MG63 (cell line): ENCODE data around the gene BRSK1. TPM values are rescaled to one million over a fixed set of nuclear protein-coding genes. Genes with fewer than 3 reads are reported as not detected.
A peak's percentile ranks its signal among the peaks of the same experiment; 100 is the strongest.

Source experiments
- DNase-seq: peaks from one replicate; pipeline ENCODE4 v3.0.0-alpha.2; 2020
- H3K27me3 ChIP-seq: fragments of 250-450 bp; sonication (Bioruptor Pico); 2 replicates; pipeline ENCODE4 v1.5.1; 2020; ENCODE audit warnings: mild to moderate bottlenecking, moderate library complexity
- H3K36me3 ChIP-seq: fragments of 250-450 bp; sonication (Bioruptor Pico); 2 replicates; pipeline ENCODE4 v1.5.1; 2020; ENCODE audit warnings: mild to moderate bottlenecking, moderate library complexity
- H3K4me3 ChIP-seq: fragments of 250-450 bp; sonication (Bioruptor Pico); 2 replicates; pipeline ENCODE4 v1.5.1; 2020; ENCODE audit warnings: mild to moderate bottlenecking, moderate library complexity
- H3K9me3 ChIP-seq: fragments of 250-450 bp; sonication (Bioruptor Pico); 2 replicates; pipeline ENCODE4 v1.5.1; 2020; ENCODE audit warnings: mild to moderate bottlenecking, moderate library complexity
- total RNA-seq: library from RNA; depleted of rRNA; stranded (reverse); fragments of >200 nt; shearing (Covaris generic); gene quantifications from 2 replicates; pipeline ENCODE4 v1.2.3, GENCODE V29; 2014; ENCODE audit warnings: low replicate concordance; rRNA removed

Gene BRSK1
- total RNA-seq: 0.89 TPM in 1 of 2 replicates, not detected in the other

DNA sequence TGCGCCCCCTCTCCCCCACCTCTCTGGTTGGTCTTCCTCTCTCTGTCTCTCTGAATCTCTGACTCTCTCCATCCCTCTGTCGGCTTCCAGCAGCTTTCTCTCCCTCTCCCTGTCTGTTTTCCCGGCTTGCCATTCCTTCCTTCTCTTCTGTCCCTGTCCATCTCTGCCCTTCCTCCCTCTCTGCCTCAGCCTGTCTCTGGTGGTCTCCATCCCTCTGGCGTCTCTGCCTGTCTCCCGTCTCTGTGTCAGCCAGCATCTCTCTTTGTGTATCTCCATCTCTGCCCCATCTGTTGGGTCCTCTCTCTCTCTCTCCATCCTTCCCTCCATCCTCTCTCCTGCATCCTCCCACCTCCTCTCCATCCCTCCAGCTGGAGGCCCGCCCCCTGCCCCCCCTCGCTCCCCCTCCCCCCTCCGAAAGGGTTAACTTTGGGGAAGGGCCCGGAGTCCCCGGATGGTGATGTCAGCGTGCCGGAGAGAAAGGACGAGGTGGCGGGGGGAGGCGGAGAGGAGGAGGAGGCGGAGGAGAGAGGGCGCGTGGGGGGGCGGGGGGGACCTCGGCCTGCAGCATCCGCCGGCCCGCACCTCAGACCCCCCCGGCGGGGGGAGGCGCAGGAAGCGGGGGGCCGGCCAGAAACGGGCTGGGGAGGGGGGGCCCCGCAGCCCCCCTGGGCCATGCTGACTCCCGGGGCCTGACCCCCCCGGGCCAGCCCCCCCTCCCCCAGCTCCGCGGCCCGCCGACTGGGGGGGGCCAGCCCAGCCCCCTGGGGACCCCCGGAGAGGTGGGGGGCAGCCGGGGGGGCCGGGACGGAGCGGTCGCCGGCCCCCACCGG lies at the start of gene BRSK1:
Gene BRSK1 (plus strand): TSS at position 450 of the 830 bp plus-strand sequence. CDS start 446 bp downstream, outside the sequence.
- H3K4me3 ChIP-seq: no peak within 1 kb of the TSS
- peak; percentile 22 for DNase-seq
- H3K9me3 ChIP-seq: no peaks in the 10 kb centered on the region
- no peaks in the 10 kb centered on the region for H3K27me3 ChIP-seq
- H3K36me3 ChIP-seq: no peaks in the 10 kb centered on the region

DNA sequence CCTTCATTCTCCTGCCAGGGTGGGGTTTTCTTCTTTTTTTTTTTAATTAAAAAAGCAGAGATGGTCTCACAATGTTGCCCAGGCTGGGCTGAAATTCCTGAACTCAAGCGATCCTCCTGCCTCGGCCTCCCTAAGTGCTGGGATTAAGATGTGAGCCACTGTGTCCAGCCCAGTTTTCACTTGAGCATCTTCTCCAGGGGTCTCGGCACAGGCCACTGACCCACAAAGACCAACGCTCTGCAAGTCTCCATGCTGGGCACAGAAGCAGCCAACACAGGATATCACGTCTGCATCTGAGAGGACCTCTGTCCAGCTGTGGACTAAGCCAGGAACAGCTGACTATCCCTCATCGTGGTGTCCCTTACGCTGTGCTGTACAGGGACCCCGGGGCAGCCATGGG lies 45.8 kb upstream of the BRSK1 start:
- Histone ChIP-seq H3K27me3 (no peaks in the 10 kb centered on the region), H3K4me3 (no peak overlapping the region), H3K36me3 (peaks cover 82% of the 10 kb centered on the region), H3K9me3 (no peaks in the 10 kb centered on the region)
- no peak for DNase-seq

DNA sequence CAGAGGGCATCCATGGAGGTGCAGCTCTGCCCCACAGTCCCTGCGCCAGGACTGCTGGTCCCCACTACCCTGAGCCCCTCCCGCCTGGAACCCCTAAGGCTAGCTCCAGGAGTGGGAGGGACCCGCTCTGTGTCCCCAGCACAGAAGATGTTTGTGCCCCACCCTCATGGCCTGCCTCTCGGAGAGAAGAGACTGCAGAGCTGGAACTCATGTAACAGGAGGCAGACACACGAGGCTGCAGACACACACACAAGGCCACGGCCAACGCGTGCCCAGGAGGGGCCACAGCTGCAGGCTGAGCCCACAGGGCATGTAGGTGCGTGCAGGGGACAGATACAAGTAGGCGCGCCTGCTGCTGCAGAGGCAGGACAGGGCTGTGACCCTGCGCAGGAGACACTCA lies 44.8 kb upstream of the BRSK1 start:
- no peak overlapping the region for H3K4me3 ChIP-seq
- no peak for DNase-seq
- H3K36me3 ChIP-seq: peaks cover 77% of the 10 kb centered on the region
- no peaks in the 10 kb centered on the region for H3K27me3 ChIP-seq
- H3K9me3 ChIP-seq: no peaks in the 10 kb centered on the region

DNA sequence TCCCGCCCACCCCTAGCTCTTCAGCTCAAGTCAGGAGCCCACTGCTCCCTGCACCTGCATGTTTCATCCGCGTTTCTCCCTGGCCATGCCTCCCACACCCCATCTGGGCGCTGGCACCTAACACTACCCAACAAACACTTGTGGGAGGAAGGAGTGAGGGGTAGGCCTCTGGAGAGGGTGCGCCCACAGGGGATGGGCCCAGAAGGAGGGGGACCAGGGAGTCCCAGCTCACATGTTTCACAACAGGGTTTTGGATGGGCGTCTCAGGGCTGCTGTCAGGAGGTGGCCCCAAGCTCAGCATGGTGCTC lies 43.1 kb upstream of the BRSK1 start:
- DNase-seq: no peak

DNA sequence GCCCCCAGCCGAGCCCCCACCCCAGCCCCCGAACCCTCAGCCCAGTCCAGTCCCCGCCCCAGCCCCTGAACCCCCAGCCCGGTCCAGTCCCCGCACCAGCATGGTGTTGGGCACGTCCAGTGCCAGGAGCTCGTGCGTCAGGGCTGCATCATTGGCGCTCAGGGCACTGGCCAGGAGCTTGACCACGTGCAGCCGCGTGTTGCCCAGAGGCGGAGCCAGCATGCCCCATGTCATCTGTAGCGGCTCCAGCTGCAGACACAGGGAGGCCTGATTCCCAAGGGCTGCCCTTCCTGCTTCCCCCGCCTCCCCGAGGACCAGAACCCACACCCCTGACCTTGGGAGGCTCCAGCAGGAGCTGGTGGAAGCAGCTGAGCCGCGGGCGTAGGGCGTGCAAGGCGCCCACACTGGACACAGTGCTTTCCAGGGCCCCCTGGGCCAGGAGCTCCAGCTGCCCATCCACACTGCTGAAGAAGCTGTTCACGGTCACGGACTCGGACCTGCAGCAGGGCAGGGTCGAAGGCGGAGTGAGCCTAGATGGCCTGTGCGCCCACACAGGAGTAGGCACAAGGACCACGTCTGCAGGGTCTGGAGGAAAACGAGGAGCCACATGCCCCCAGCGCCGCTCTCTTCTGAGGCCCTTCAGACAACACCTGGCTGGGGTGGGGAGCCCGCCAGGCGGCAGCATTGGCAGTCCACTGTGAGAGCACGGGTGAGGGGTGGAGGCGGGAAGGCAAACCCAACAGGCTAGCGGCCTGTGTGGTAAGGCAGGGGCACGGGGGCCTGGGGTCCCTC lies 42.5 kb upstream of the BRSK1 start:
- H3K9me3 ChIP-seq: no peaks in the 10 kb centered on the region
- H3K36me3 ChIP-seq: peaks cover 78% of the 10 kb centered on the region
- no peaks in the 10 kb centered on the region for H3K27me3 ChIP-seq
- H3K4me3 ChIP-seq: no peak overlapping the region
- no peak for DNase-seq

More for the DNA sequence above, 43.1 kb upstream of the BRSK1 start:
- Histone ChIP-seq H3K27me3 (no peaks in the 10 kb centered on the region), H3K36me3 (peaks cover 78% of the 10 kb centered on the region), H3K4me3 (no peak overlapping the region), H3K9me3 (no peaks in the 10 kb centered on the region)

DNA sequence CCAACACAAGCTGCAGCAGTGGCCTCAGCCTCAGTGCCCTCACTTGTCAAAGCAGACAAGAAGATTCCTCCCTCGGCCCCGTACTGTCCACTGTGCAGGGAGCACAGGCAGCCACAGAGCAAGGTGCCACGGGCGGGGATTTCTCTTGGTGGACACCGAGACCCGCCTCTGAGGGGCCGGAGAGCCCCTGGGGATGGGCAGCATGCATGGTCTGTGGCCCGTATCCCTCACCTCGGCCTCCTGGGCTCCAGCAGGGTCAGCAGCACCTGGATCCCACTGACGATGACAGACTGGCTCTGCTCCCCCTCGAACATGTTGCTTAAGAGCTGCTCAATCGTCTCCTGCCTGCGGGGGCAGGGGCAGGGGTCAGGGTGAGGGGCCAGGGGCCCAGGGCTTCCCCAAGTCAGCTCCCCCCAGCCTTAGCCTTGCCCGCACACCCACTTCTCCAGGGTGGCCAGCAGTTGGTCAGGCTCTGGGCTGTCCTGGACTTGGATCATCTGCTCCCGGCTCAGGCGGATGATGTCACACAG lies 41.8 kb upstream of the BRSK1 start:
- Histone ChIP-seq H3K9me3 (no peaks in the 10 kb centered on the region), H3K4me3 (no peak overlapping the region), H3K27me3 (no peaks in the 10 kb centered on the region), H3K36me3 (peaks cover 78% of the 10 kb centered on the region)
- DNase-seq: no peak

DNA sequence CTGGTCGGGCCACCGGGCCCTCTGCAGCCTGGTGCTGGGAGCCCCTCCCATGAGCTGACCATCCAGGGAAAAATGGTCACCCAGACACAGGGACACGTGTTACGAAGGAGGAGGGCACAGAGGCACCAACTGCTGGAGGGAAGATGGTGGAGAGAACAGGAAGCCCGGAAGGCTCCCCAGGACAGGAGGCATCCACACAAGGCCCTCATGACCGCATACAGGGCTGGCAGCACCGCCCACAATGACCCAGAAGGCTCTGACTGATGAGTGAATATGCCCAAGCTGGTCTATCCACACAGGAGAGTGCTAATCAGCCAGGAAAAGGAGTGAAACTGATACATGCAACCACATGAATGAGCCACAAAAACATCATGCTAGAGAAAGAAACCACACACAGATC lies 41.3 kb upstream of the BRSK1 start:
- Histone ChIP-seq H3K27me3 (no peaks in the 10 kb centered on the region), H3K4me3 (no peak overlapping the region), H3K9me3 (no peaks in the 10 kb centered on the region), H3K36me3 (peaks cover 73% of the 10 kb centered on the region)
- DNase-seq: no peak

DNA sequence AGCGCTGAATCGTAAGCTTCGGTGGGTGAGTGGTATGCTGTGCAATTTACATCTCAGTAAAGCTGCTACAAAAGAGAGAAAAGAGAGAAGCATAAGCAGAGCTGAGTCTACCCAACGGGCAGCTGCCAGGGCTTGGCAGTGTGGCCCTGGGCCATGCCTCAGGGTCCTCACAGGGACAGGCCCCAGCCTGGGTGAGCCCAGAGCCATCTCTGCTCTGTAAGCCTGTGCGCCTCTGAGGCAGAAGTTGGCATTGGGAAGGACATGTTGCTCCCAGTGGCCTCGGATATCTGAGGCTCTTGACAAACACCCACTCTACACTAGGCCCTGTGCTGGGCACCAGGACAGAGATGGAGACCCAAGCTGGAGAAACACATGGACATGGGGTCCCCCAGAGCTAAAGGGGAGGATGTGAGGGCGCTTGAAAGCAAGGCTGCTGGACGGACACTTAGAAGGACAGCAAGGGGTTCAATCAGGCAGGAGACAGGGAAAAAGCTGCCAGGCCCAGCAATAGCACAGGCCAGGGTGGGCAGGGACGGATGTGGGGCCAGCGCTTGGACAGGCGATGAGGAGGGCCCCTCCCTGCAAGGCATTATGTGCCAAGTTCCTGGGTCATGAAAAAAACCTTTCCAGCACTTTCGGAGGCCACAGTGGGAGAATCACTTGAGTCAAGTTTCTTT lies 39.7 kb upstream of the BRSK1 start:
- DNase-seq: no peak
- Histone ChIP-seq H3K9me3 (no peaks in the 10 kb centered on the region), H3K27me3 (no peaks in the 10 kb centered on the region), H3K4me3 (no peak overlapping the region), H3K36me3 (peaks cover 59% of the 10 kb centered on the region)

DNA sequence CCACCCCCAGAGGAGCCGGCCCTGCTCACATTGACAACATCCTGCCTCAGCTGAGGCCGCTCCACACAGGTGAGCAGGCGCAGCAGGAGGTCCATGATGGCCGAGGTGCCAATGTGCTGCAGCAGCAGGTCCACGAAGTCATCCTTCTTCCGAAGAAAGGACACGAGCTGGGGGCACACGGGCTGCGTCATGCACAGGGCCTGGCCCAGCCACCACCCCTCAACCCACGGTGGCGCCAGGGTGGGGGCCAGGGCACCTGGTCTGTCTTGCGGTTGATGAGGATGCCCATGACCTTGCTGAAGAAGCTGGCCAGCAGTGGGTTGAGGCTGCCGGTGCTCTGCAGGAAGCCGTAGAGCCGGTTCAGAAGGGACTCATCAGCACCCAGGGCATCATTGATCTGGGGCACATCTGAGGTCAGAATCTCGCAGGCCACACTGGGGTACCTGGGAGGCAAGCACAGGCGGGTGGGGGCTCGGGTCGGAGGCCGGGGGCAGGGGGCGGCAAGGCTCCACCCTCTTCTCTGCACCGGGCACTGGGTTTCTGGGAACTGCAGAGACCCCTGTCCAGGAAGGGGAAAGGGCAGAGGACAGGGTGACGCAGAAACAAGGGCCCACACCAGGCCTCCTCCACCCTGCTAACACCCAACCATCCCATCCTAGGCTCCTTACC lies 38.4 kb upstream of the BRSK1 start:
- H3K27me3 ChIP-seq: no peaks in the 10 kb centered on the region
- no peak overlapping the region for H3K4me3 ChIP-seq
- H3K9me3 ChIP-seq: no peaks in the 10 kb centered on the region
- H3K36me3 ChIP-seq: peaks cover 48% of the 10 kb centered on the region
- no peak for DNase-seq

DNA sequence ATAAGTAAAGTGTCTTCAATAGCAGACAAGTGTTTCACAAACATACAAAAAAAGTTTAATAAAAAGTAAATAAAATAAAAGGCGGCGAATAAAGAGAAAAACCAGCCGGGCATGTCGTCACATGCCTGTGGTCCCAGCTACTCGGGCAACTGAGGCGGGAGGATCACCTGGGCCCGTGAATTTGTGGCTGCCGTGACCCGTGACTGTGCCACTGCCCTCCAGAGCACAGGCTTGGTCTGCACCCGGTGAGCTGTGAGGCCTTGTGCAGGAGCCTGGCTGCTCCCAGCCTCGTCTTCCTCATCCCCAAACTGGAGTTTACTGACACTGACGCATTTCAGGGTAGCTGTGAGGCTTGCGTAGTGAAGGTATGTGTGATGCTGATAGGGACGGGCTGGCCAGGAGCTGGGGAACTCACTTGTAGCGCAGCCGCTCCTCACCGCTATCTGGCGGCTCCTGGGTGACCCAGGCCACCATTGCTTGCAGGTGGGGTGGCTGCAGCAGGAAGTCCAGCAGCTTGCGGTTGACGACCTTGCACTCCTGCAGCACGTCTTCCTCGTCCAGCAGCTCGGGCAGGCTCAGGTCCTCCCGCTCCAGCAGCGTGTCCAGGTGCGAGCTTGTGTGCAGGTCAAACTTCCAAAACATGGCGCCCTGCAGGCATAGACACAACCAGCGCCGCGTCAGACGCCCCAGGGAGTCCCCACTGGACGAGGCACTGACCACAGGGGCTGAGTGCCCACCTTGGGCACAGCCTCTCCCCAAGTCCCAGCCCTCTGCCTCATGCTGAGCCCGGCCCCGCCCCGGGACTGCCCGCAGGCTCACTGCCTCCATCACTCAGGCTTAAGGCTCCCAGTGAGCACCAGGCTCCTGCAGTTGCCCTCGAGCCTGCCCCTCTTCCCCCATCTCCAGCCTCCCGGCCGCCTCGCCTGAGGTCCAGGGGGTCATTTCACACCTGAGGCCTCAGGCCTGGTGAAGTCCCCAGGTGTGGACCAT lies 37.0 kb upstream of the BRSK1 start:
- H3K4me3 ChIP-seq: no peak overlapping the region
- H3K27me3 ChIP-seq: no peaks in the 10 kb centered on the region
- H3K9me3 ChIP-seq: no peaks in the 10 kb centered on the region
- H3K36me3 ChIP-seq: peaks cover 44% of the 10 kb centered on the region
- DNase-seq: no peak

DNA sequence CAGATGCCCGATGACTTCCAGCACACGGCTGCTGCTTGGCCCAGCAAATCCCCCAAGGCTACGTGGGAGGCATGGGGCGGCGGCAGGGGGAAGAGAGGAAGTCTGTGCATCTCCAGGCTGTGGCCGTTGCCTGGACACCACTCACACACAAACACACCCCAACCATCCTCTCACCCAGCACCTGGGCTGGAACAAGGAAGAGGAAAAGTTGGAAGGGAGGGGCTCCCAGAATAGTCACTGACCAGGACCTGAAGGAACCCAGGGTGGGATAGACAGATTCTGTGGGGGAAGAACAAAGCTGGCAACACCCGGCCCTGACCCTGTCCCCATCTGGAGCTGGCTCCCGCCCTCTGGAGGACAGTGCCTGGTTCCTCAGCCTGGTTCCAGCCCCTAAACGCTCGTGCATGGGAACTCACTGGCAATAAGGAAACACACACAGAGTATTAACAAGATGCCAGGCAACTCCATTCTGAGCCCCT lies 36.1 kb upstream of the BRSK1 start:
- peaks cover 36% of the 10 kb centered on the region for H3K36me3 ChIP-seq
- H3K4me3 ChIP-seq: no peak overlapping the region
- H3K27me3 ChIP-seq: no peaks in the 10 kb centered on the region
- H3K9me3 ChIP-seq: no peaks in the 10 kb centered on the region
- DNase-seq: no peak

DNA sequence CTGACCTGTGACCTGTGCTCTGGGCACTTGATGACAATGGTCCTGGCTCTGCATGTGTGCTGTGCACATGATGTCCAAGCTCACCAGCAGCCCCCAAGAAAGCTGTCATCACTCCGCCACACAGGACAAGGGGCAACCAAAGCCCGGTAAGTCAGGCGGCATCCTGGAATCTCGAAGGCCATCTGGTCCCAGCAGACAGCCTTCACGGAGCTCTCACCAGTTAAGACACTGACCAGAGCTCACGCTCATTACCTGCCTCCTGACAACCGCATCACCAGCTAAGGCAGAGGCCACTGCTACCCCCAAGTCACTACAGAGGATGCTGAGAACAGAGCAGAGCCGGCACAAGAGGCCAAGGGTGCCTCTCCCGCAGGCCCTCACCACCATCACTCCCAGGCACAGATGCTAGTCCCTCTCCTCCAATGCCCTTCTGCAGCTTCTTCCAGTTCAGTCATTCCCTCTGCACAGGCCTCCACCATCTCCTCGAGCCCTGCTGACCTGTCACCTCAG lies 35.6 kb upstream of the BRSK1 start:
- Histone ChIP-seq H3K4me3 (no peak overlapping the region), H3K9me3 (no peaks in the 10 kb centered on the region), H3K36me3 (peaks cover 32% of the 10 kb centered on the region), H3K27me3 (no peaks in the 10 kb centered on the region)
- no peak for DNase-seq

DNA sequence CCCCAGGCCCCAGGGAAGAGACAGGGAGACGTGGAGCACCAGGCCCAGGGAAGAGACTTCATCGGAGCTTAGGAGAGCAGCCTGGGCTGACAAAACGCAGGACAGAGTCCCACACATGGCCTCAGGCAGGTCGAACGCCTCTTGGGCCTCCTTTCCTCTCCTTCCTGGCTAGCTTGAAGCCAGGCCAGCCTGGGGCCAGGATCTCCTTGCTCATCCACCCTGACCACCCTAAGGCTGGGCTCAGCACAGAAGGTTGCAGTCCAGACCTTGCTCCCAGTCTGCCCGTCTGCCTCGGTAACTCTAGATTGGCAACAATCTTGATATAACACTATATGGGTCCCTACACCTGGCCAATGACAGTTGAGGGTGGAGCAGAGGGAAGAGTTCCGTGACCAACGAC lies 35.1 kb upstream of the BRSK1 start:
- no peak for DNase-seq
- peaks cover 29% of the 10 kb centered on the region for H3K36me3 ChIP-seq

DNA sequence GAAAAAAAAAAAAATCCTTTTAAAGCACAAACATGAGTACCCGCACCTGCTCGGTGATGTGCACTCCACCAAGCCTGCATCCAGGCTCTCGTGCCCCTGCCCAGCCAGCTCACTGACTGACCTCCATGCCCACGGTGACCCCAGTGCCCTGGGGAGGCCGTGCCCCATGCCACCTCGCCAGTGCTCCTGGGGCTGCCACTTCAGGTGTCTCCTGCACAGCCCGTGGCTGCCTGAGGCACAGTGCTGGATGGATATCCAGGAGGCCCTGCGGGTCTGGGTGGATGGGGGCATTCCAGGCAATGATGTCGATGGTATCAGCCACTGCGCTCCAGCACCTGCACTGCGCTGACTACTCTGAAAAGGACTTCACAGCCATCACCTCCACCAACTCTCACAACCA lies 34.0 kb upstream of the BRSK1 start:
- no peak for DNase-seq
- Histone ChIP-seq H3K9me3 (no peaks in the 10 kb centered on the region), H3K27me3 (no peaks in the 10 kb centered on the region), H3K4me3 (no peak overlapping the region), H3K36me3 (peaks cover 24% of the 10 kb centered on the region)

More for the DNA sequence above, 35.1 kb upstream of the BRSK1 start:
- Histone ChIP-seq H3K9me3 (no peaks in the 10 kb centered on the region), H3K4me3 (no peak overlapping the region), H3K27me3 (no peaks in the 10 kb centered on the region)
